Measurements from ENCODE around the gene SYT11.

- TF ChIP-seq CTCF (IDR thresholded peaks at IDR 0.05): no peak
- no peak for TF ChIP-seq POLR2A (IDR thresholded peaks at IDR 0.05)
Measured at GRCh38 chr1:155859234-155859829, at the start of gene SYT11.

Data from lower leg skin (tissue), 3 donors.